GM19468 (cell line): Measurements from ENCODE around the gene CCL26.
"Not testable (repeated sequence)": the region's sequence is repeated elsewhere in the genome, so short reads cannot be mapped to it uniquely, and the experiment has no call there.

Source experiments
- ATAC-seq: cut with Tn5 transposase; IDR thresholded peaks from one replicate; pipeline ENCODE4 v1.9.1; 2021; ENCODE audit warnings: mild to moderate bottlenecking, moderate library complexity, moderate number of reproducible peaks; ENCODE audit not compliant: unreplicated experiment; ENCODE audit errors: extremely low read depth

CCL26 gene

GRCh38 chr7:75793676-75794075 is 21.7 kb upstream of the CCL26 start:
- no peak for ATAC-seq

- not testable (repeated sequence) for ATAC-seq
Observed at GRCh38 chr7:75792567-75792966, 20.6 kb upstream of the CCL26 start.

GRCh38 chr7:75789361-75789924 is 17.4 kb upstream of the CCL26 start:
- no peak for ATAC-seq

- ATAC-seq = not testable (repeated sequence)
Observed at GRCh38 chr7:75788154-75788847, 16.3 kb upstream of the CCL26 start.

- not testable (repeated sequence) for ATAC-seq
Observed at GRCh38 chr7:75783058-75783457, 11.0 kb upstream of the CCL26 start.

GRCh38 chr7:75780647-75781273 is 8.7 kb upstream of the CCL26 start:
- ATAC-seq = not testable (repeated sequence)

- ATAC-seq = not testable (repeated sequence)
Observed at GRCh38 chr7:75779516-75779915, 7.5 kb upstream of the CCL26 start.

GRCh38 chr7:75779035-75779434 is 7.0 kb upstream of the CCL26 start:
- ATAC-seq = not testable (repeated sequence)

- no peak for ATAC-seq
Observed at GRCh38 chr7:75776295-75776971, 4.4 kb upstream of the CCL26 start.

- ATAC-seq = not testable (repeated sequence)
Observed at GRCh38 chr7:75773958-75774357, 1.9 kb upstream of the CCL26 start.

- ATAC-seq = no peak
Observed at GRCh38 chr7:75771224-75771623, 787 bp downstream of the CCL26 start.

GRCh38 chr7:75762350-75762917 is 9.6 kb downstream of the CCL26 start:
- ATAC-seq = no peak

- ATAC-seq = not testable (repeated sequence)
Observed at GRCh38 chr7:75761801-75762200, 10.2 kb downstream of the CCL26 start.

- no peak for ATAC-seq
Observed at GRCh38 chr7:75758491-75758890, 13.5 kb downstream of the CCL26 start.

GRCh38 chr7:75757860-75758259 is 14.2 kb downstream of the CCL26 start:
- ATAC-seq = no peak

GRCh38 chr7:75756991-75757676 is 14.9 kb downstream of the CCL26 start:
- ATAC-seq = no peak

- ATAC-seq = no peak
Observed at GRCh38 chr7:75756206-75756990, 15.6 kb downstream of the CCL26 start.

GRCh38 chr7:75743455-75743859 is 28.6 kb downstream of the CCL26 start:
- no peak for ATAC-seq

- ATAC-seq = no peak
Observed at GRCh38 chr7:75740846-75741497, 31.0 kb downstream of the CCL26 start.
